ENCODE data around the gene ARL13A.
"Not testable (repeated sequence)": the region's sequence is repeated elsewhere in the genome, so short reads cannot be mapped to it uniquely, and the experiment has no call there.

ARL13A gene

DNA sequence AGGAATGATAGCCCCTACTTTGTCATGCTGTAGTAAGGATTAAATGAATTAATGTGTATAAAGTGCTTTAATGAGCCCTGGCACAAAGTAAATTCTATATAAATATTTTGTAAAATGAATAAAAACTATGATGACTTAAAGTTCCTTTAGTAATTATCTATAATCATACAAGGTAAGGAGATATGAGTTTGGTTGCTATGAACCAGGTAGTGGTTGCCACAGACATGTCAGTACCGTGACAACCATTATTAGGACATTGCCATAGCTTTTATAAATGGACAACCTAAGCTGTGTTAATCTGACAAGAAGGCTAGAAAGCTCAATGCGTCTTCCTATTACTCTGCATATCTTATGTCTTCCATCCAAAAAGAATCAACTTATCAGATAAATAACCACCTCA, at the start of gene ARL13A:
ARL13A (plus strand) TSS at position 301 of the 400 bp plus-strand sequence. CDS start 3,982 bp downstream, outside the sequence.
- no peak for DNase-seq

DNA sequence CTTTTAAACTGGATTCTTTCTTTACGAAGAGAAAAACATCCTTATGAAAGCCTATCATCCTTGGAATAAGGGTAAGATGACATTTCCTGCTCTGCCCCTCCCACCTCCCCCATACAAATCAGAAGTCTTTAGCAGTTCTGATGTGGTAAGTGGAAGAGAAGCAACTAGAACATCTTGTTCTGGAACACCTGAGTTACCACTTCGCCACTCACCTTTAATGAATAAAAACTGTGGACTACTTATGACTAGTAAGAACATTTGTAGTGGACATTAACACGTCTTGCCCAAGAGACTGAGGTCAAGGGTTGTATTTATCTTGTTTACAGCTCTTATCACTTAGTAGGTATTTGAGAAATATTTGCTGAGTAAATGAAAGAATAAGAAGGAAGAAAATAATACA, 45.1 kb upstream of the ARL13A start:
- DNase-seq = no peak

DNA sequence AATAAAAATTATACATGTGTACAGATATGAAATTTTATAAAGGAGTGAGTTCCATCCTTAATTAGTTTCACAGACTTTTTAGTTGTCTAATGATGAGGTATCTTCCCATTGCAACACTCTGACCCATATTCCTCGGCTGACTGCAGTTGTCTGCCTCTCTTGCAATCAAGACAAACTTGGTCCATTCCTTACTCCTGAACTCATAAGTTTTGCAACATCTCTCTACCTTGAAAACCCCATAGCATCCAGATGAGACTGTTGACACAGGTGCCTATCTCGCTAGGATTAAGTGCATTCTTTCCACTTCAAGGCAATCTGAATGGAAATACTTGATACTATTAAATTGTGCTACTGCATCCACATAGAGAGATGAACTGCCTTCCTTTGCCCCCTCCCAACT, 43.1 kb upstream of the ARL13A start:
- DNase-seq = no peak

DNA sequence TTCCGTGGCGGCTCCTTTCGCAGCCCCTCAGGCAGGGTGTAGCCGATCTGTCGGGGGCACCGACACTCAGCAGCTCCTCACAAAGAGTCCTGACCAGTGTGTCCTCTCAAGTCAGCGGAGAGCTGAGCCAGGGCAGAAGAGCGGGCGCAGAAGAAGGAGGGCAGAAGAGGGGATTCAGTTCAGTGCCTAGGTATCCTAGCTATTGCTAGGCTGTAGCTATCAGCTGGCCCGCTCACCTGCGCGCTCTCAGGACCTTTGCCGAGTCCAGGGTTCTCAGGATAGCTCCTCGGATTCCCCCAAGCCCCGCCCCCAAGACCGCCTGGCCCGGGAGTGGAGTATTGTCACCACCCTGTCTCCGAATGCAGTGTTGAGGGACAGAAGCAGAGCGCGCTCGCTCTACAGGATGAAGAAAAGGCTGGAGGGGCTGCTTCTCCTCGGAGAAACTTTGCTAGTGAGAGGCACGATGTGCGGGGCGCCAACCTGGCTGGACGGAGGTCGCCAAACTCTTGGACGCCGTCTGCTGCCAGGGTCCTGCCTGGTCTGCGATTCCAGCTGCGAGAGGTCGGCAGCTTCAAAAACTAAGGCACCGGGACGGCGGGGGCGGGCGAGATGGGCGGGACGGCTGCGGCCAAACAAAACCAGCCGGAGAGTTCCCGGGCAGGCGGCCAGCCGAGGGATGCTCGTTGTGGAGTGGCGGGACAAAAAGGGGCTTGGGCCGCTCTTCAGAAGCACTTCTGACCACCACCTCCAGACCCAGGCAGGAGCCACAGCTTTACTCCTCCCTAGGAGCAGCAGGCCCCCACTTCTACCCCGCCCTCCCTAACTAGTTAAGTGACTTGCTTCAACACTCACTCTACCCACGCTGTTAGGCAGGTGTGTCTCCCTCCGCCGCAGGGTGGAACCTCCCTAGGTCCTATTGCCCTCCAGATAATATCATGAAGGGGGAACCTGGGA, 40.6 kb upstream of the ARL13A start, which contains the start of gene XKRX:
XKRX (minus strand) TSS at position 258 of the 954 bp plus-strand sequence. CDS start 613 bp downstream, outside the sequence.
- no peak for DNase-seq

DNA sequence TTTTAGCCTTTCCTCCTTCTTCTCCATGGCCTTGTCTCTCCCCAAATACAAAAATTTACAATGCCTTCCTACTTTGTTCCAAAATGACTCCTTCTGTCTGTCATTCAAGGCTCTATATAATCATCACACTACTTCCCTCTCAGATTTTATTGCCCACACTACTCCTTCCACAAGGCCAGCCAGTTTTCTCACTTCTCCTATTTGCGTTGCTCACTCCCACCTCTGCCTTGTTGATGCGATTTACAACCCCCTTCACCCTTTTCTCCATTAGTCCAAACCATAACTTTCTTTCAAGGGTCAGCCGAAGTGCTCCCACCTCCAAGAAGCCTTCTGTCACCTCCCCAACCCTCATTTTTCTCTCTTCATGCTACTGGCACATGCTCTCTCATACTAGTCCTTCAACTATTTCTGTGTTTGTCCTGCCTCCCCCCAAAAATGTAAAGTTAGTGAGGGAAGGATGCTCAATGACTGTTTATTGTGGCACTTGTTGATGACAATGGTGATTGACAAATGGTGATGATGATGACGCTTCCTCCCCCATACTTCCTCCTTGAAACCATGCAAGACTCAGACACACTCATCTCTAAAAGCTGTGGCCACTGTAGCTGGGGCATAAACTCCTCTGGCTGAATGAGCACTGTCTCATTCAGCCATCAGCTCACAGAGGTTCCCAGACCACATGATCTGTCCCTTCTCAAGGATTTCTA, 38.1 kb upstream of the ARL13A start:
- no peak for DNase-seq

DNA sequence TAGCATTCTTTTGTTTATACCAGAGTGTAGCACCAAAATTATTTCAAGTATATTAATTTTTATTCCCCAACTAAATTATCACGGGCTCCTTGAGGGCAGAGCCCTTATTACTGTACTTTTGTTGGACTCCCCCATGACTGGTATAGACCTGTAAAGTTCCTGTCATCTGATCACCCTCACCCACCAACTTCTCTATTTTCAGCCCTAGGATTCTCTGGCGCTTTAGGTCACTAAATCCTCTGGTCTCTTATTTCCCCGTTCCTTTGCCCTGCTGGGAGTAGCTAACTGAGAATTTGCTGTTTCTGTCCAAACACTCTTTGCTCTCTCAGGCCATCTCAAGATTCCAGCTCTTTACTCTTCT, 37.6 kb upstream of the ARL13A start:
- no peak for DNase-seq

DNA sequence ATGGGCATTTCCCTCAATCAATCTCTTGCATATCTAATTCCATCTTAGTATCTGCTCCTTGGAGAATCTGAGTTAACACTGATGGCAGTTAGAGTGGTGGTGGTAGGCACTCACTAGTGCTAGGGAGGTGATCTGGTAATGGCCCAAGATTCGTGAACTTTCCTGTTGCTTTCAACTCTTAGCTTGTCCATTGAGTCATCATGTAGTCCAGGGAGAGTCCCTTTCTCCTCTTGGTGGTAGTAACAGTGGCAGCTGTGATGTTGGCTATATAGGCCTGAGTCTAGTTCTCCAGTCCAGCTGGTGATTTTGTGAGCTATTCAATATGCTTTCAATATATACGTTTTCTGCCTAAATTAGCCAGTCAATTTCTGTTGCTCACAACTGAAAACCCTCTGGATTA, 33.7 kb upstream of the ARL13A start:
- DNase-seq = no peak

DNA sequence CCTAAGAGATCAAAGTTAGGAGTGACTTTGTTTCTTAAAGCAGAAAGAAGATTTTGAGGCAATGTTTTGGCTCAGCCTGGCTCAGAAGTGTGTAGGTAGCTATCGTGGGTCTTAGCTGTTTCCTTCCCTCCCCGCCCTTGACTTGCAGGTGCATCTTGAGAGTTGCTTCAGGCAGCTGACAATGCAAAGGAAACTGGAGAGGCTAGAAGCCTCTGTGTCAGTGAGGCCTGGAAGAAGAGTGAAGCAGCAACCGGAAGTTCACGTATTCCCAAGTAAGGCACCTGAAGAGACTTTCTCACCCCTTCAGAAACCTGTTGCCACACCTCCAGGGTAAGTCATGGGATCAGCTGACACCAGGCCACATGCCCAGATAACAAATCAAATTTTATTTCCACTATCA, 30.2 kb upstream of the ARL13A start:
- no peak for DNase-seq

DNA sequence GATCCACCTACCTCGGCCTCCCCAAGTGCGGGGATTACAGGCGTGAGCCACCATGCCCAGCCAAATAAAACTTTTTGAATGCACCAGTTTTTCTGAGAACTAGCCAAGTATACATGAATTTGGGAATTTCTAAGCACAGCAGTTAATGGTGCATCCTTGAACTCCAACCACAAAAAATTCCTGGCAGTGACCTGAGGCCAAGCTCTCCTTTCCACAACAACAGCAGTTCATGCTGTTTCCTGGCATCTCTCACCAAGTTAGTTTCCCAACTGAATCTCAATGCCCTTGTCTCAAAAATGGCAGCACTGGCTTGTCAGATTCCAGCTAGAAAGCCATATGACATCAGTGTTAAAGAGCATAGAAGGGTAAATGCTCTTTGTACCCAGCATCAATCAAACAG, 24.9 kb upstream of the ARL13A start:
- DNase-seq = no peak

DNA sequence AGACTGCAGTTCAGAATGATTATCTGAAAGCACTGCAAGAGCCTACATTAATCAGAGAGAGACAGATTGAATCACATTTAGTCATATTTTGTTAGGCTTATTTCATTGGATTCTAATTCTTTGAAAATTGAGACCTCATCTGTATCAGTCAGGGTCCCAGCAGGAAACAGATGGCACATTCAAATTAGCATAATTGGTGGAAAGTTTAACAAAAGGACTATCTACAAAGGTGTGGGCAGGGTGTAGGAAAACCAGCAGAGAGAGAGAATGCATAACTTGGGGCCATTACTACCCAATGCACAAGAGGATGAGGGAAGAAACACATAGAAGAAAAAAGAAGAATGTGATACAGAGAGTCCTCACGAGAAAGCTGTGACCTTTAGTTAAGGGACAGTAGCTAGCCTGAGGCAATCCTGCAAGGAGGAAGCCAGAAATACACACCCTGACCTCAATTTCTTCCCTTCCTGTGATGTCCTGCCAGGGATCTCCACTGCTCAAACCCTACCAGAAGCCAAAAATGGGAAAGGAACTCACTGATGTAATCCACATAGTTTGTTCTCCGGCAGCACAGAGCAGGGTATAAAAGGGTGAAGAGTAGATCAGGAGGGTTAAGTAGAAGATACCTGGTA, 23.1 kb upstream of the ARL13A start:
- no peak for DNase-seq

DNA sequence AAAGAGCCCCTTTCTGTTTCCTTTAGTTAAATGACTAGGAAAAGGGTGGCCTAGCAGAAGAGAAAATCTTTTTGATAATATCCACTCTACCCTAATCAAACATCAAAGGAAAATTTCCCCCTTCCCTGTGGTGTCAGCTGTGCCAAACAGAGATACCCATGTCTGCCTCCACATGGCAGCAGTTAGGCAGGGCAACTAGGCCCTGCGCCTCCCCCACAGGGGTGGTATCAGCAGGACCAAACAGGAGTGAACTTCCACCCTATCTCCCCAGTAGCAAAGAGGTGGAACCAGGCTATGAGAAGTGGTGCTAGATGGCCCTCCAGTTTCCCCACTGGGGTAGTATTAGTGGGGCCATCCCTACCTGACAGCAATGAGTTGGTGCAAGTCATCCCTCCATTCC, 21.0 kb upstream of the ARL13A start:
- DNase-seq = no peak

DNA sequence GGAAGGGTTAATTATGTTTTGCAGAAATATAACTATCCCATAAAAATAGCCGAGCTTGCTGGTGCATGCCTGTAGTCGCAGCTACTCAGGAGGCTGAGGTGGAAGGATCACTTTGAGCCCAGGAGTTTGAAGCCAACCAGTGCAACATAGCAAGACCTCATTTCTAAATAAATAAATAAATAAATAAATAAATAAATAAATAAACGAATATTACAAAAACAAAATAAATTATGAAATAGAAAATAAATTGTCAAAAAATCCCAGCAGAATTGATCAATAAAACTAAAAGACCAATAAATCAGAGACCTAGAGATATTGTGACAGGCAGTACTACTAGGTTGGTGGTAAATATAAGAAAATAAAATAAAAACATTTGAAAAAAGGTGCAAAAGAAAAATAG, 6.7 kb upstream of the ARL13A start:
- no peak for DNase-seq

DNA sequence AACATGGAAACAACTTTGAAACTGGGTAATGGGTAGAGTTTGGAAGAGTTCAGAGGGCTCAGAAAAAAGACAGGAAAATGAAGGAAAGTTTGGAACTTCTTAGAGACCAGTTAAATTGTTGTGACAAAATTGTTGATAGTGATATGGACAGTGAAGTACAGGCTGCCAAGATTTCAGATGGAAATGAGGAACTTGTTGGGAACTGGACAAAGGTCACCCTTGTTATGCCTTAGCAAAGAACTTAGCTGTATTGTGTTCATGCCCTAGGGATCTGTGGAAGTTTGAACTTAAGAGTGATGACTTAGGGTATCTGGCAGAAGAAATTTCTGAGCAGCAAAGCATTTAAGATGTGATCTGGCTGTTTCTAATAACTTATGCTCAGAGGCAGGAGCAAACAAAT, 5.1 kb upstream of the ARL13A start:
- DNase-seq = no peak

DNA sequence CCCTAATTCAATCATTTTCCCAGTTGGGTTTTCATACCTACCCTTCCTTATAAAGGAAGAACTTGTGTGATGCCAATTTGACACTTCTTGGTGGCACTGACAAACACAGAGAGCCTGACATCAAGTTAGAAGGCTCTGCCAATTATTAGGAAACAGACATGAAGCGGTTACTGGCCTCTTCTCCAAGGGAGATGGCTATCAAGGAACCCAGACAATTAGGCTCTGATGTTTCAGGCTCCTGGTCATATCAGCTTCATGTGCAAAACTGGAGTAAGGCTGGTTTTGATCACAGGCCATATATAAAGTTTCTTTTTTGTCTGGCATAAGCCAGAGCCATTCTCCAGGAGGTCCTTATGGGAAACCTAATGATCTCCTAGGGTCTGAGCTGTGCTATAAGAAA, 428 bp downstream of the ARL13A start:
- DNase-seq = no peak

DNA sequence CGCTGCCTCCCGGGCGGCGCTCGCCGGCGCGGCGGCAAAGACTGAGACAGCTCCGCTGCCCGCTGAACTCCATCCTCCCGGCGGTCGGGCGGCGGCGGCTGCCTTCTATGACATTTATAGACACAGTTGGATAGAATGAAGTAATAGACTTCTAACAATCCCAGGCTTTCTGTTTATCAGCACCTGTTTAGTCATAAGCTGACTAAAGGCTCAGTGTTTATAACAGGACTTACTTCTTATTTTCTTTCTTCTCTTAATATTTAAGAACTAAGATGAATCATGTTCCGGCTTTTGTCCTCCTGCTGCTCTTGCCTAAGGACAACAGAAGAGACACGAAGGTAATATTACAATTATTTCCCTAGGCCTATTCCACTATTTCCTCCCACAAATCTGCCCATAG, 3.9 kb downstream of the ARL13A start:
- DNase-seq = no peak

DNA sequence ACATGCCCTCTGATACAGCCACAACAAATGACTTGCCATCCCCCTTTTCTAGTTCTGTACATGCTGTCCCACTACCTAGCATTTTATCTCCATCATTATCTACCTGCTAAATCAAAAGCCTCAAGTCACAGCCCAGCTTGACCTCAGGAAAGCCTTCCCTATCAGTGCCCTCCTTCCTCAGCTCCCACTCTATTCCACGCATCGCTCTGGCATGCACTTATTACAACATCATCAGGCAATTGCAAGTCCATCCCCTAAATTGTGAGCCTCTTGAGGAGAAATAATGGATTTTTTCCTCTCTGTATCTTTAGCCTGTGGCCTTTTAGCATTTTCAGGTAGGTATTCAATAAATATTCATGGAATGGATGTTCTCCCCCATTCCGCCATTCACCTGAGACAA, 5.7 kb downstream of the ARL13A start:
- no peak for DNase-seq

DNA sequence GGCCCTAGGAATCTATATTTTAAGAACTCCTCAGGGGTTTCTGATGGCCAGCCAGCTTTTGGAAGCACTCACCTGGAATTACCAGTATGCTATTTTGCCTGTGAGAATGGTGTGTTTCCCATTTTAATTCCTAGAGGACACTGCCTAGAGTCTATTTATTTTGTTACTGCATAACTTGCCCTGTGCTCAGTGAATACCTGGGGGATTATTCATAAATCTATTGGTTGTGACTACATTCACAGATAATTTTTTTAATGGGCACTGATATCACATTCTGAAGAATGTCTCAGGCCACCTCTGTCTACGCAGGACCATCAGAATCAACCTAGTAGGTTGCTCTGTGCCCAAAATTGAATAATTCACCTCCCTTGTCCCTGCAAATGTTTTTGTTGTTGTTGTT, 6.7 kb downstream of the ARL13A start:
- DNase-seq = no peak

DNA sequence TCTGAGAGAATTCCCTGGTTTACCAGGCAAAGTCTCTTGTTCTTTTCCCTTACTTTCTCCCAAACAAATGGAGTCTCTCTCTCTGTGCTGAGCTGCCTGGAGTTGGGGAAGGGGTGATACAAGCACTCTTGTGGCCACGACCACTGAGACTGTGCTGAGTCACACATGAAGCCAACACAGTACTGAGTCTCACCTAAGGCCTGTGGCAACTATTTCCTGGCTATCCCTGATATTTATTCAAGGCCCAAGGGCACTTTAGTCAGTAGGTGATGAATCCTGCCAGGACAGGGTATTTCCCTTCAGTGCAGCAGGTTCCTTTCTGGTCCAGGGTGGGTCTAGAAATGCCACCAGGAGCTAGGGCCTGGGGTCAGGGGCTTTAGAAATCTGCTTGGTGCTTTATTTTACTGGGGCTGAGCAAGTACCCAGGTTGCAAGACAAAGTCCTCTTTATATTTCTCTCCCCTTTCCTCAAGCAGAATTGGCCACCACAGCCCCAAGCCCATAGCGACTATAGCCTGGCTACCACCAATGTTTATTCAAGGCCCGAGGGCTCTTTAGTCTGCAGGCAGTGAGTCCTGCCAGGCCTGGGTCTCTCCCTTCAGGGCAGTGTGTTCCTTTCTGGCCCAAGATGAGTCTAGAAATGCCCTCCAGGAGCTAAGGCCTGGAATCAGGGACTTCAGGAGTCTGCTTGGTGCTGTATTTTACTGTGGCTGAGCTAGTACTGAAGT, 10.5 kb downstream of the ARL13A start:
- no peak for DNase-seq

DNA sequence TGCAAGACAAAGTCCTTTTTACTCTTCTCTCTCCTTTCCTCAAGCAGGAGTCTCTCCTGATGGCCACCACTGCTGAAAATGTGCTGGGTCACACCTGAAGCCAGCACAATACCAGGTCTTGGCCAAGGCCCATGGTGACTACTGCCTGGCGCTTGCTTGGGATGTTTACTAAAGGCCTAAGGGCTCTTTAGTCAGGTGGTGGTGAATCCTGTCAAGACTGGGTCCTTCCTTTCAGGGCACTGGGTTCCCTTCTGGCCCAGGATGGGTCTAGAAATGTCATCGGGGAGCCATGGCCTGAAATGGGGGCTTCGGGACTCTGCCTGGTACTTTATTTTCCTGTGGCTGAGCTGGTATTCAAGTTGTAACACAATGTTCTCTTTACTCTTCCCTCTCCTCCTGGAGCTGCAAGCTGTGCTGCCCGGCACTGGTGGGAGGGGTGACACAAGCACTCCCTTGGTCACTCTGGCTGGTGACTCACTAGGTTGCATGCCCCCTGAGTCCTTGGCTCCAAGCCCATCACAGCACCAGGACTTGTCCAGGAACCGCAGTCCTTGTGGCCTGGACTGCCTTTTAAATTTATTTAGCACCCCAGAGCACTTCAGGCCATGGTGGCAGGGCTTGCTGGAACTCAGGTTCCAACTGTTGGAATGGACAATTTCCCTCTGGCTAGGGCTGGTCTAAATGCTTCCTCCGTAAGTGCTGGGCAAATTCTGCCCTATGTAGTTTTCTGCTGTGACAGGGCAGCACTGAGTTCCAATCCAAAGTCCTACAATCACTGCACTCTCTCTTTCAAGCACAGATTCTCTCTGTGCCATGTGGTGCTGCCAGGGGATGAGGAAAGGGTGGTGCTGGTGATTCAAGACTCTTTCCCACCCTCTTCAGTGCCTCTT, 11.3 kb downstream of the ARL13A start:
- no peak for DNase-seq

DNA sequence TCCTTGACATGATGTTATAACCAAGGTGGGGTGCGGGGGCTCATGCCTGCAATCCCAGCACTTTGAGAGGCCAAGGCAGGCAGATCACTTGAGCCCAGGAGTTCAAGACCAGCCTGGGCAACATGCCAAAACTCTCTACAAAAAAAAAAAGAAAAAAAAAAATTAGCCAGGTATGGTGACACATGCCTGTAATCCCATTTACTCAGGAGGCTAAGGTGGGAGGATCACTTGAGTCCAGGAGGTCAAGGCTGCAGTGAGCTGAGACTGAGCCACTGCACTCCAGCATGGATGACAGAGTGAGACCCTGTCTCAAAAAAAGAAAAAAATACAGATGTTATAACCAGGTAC, 12.0 kb downstream of the ARL13A start:
- DNase-seq = not testable (repeated sequence)

DNA sequence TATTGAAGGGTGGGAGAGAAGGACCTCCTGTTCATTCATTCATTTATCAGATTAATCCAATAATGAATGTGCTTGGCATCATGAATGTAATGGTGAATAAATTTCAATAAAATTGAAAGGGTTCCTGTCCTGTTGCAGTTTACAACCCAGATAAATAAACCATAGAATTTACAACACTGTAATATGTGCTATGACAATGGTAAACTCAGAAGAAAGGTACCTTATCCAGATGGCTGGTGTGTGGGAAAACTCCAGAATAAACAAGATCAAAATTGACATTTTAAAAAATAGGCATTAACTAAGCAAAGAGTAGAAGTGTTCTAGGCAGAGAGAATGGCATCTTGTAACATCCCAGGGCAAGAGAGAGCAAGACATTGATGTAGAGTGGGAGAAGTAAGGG, 15.3 kb downstream of the ARL13A start:
- no peak for DNase-seq

DNA sequence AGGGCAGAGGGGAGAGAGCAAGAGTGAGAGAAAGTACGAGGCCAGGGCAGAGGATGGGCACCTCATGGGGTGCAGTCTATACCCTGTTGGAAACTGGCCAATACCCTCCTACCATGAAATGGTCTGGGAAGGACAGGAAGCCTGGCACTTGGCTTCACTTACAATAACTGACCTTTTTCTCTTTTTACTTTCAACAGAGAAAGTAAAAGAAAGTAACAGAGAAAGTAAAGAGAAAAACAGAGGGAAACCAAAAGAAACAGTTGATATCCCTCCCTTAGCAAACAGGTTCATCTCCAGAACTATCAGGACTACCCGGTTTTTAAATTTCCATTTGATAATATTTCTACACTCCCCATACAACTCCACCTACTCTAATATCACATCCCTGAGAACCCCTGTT, 20.6 kb downstream of the ARL13A start:
- DNase-seq = no peak

Measured in hematopoietic multipotent progenitor cell treated with erythropoietin and hydrocortisone succinate and interleukin-3 and kit ligand, for 8 days (in vitro differentiated cells).